Astrocyte of the cerebellum (primary cell): ENCODE data around the gene STRADA.

Experiments used
- DNase-seq: peaks from one replicate; pipeline ENCODE4 v3.0.0-alpha.2; 2011; ENCODE audit warnings: low read depth
- H3K4me3 ChIP-seq: 2 replicates; pipeline ENCODE4 v1.5.1; 2011; ENCODE audit warnings: mild to moderate bottlenecking, low read depth, low read length, moderate library complexity
- in situ Hi-C: cut with HindIII; loops from 2 replicates; pipeline ENCODE4 v1.10.0; 2017; ENCODE audit warnings: low sequenced_read_pairs
- TF ChIP-seq, protein P1 (sequence below): IDR thresholded peaks from 2 replicates; pipeline ENCODE4 v1.5.1; 2012; ENCODE audit warnings: low read length, low read depth, moderate library complexity, mild to moderate bottlenecking; ENCODE audit errors: missing control alignments

STRADA gene

DNA sequence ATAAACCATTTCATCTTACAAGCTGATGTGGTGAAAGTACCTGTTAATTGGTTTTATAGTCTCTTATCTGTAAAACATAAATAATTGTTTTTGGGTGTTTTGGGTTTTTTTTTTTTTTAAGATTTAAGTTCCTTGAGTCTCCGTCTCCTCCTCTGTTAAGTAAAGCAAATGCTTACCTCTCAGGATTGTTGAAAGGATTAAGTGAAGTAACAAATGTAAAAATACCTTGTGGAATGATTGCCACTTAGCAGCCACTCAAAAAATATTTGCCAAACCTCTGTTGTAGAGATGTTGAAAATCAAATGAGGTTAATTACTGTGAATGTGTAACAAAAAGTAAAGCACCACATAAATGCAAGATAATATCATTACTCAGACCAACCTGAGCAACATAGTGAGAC is 60.9 kb downstream of the STRADA start:
- TF ChIP-seq, protein P1, sequence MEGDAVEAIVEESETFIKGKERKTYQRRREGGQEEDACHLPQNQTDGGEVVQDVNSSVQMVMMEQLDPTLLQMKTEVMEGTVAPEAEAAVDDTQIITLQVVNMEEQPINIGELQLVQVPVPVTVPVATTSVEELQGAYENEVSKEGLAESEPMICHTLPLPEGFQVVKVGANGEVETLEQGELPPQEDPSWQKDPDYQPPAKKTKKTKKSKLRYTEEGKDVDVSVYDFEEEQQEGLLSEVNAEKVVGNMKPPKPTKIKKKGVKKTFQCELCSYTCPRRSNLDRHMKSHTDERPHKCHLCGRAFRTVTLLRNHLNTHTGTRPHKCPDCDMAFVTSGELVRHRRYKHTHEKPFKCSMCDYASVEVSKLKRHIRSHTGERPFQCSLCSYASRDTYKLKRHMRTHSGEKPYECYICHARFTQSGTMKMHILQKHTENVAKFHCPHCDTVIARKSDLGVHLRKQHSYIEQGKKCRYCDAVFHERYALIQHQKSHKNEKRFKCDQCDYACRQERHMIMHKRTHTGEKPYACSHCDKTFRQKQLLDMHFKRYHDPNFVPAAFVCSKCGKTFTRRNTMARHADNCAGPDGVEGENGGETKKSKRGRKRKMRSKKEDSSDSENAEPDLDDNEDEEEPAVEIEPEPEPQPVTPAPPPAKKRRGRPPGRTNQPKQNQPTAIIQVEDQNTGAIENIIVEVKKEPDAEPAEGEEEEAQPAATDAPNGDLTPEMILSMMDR: no peak
- DNase-seq: no peak
- in situ Hi-C loops: no loop called here
- no peak overlapping the region for H3K4me3 ChIP-seq

DNA sequence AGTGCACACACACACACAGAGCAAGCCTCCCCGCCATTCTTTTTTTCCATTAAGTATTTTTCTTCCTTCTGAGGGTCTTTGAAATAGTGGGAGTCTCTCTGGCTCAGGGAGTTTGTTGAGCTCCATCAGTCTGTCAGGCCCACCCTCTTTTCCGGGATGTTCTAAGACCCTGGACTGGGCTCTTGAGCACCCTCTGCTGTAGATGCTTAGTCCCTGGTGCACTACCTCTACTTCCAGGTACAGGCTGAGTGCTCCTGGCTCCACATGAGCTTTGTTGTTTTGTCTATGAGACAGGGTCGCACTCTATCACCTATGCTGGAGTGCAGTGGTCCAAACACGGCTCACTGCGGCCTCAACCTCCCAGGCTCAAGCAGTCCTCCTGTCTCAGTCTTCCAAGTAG is 62.4 kb downstream of the STRADA start:
- DNase-seq: no peak
- no peak overlapping the region for H3K4me3 ChIP-seq
- in situ Hi-C loops: loop anchor here (5.0 kb wide), 1 partner anchor 57 kb away; the partner anchor contains the start of gene MAP3K3
- TF ChIP-seq, protein P1: no peak

DNA sequence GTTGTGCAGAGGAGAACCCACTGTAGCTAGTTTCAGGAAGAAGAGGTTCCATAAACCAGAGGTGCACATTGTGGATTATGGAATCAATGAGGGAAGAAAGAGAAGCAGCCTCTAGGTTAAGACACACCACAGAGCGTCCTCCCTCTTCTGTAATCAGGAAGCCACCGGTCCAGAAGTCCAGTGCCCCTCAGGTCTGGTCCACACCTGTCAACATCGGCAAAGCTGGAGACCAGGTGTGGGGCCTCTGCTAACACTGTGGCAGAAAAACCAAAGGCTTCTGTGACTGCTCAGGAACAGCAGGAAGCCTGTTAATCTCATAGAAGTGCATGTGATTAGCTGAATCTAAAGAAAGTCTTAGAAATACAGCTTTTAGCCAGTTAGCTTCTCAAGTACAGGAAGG is 65.0 kb downstream of the STRADA start:
- in situ Hi-C loops: loop anchor here (5.0 kb wide), 1 partner anchor 54 kb away; the partner anchor contains the start of gene MAP3K3
- no peak for DNase-seq
- no peak overlapping the region for H3K4me3 ChIP-seq
- TF ChIP-seq, protein P1: no peak

DNA sequence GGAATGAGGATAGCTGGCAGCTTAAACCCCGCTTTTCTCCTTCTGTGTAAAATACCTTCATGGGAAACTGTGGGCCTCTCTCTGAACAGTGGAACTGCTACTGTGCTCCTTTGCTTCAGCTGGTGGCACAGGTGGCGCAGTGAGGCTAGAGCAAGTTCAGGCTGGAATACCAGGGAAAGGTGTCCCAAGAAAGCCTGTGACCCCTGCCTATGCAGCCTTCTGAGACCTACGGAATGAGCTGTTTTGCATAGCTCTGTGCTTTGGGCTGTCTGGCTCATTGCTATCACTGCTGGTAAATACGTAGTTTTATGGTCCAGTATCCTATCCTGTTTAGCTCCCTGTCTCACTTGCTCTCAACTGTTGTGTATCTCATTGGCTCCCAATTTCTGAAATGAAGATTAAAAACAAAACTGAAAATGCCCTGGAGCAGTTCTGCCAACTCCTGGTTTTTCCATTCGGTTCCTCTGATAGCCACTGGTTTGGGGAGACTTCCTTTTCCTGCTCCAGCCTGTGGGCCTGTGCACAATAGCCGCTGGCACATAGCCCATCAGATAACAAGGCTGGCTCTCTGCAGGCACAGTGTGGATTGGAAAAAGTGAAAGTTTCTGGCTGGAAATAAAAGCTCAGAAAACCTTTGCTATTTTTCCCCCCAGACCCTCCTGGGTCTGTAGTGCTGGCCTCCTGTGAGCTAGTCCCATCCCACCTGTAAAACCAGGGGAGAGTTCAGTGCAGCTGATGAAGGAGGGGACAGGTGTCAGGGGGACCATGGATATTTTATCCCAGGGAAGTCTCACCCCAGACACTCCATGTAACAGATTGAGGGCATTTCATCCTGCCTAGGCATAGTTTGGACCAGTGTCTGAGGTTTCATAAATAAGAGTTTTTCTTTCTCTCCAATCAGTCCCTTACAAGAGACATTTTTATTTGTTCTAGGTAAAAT is 65.7 kb downstream of the STRADA start:
- no peak overlapping the region for H3K4me3 ChIP-seq
- DNase-seq: peak; percentile 90
- TF ChIP-seq, protein P1: no peak
- in situ Hi-C loops: loop anchor here (5.0 kb wide), 1 partner anchor 54 kb away; the partner anchor contains the start of gene MAP3K3

DNA sequence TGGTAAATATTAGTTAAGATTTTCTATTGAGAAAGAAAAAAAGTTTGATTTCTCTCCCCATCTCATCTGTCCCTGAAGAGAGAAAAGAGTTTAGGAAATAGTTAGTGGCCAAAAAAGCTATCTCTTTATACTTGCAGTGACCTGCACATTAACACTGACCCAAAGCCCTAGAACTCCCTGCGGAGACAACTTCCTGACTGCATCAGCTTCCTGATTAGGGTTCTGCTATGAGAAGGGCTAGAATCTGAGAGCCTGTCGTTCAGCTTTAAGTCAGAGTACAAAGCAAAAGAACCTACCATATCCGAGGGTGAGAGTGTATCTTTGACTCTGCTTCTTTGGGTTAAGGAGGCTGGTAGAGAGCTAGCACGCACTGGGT is 66.4 kb downstream of the STRADA start:
- no peak for DNase-seq
- H3K4me3 ChIP-seq: no peak overlapping the region
- TF ChIP-seq, protein P1: no peak
- in situ Hi-C loops: loop anchor here (5.0 kb wide), 1 partner anchor 53 kb away; the partner anchor contains the start of gene MAP3K3

DNA sequence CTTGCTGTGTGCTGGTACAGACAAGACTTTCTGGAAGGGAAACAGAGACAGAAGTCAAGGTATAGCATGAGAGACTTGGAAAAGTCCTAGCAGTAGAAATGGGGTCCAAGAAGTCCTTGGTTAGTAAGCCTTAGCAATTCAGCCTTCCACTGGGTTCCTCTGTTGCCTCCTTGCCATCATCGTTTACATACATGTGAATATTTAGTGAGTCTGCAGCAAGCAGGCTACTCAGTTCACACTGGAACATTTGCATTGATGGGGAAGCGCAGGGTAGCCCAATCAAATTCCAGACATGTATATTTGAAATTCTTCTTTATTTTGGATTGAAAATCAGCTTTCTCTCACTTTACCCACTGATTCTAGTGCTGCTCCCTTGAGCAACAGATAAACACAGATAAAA is 68.7 kb downstream of the STRADA start:
- DNase-seq: no peak
- TF ChIP-seq, protein P1: no peak
- H3K4me3 ChIP-seq: no peak overlapping the region
- in situ Hi-C loops: no loop called here
